Suprapubic skin (tissue), 4 donors: ENCODE measurements around the gene NEK10. TPM values are rescaled to one million over a fixed set of nuclear protein-coding genes. Genes with fewer than 3 reads are reported as not detected.

Experiments used
- DNase-seq, 2 donors: peaks; one replicate each; pipeline ENCODE4 v3.0.0-alpha.2; 2019; ENCODE audit warnings: low spot score in 2 of 2
- H3K27ac ChIP-seq: fragments of 200-600 bp; sonication (generic); one replicate; pipeline ENCODE4 v1.5.1; 2019
- H3K27me3 ChIP-seq: fragments of 200-600 bp; sonication (generic); one replicate; pipeline ENCODE4 v1.5.1; 2019
- H3K36me3 ChIP-seq: fragments of 200-600 bp; sonication (generic); one replicate; pipeline ENCODE4 v1.5.1; 2019
- H3K4me1 ChIP-seq: fragments of 200-600 bp; sonication (generic); one replicate; pipeline ENCODE4 v1.5.1; 2019
- H3K4me3 ChIP-seq: fragments of 200-600 bp; sonication (generic); one replicate; pipeline ENCODE4 v1.5.1; 2019; ENCODE audit warnings: mild to moderate bottlenecking
- H3K9me3 ChIP-seq: fragments of 200-600 bp; sonication (generic); one replicate; pipeline ENCODE4 v1.5.1; 2019
- EP300 ChIP-seq: sonication (generic); formaldehyde crosslinking; IDR thresholded peaks from one replicate; pipeline ENCODE4 v1.6.1; 2017; ENCODE audit warnings: antibody characterized with exemption
- POLR2A ChIP-seq, 2 donors: fragments of 450-650 bp; IDR thresholded peaks; one replicate each; pipeline ENCODE4 v1.6.1; 2017; ENCODE audit warnings: antibody characterized with exemption in 2 of 2, mild to moderate bottlenecking in 2 of 2, moderate library complexity in 2 of 2
- POLR2AphosphoS5 ChIP-seq, 3 donors: sonication (generic); formaldehyde crosslinking; IDR thresholded peaks; one replicate each; pipeline ENCODE4 v1.6.1; 2017; ENCODE audit warnings: antibody characterized with exemption in 3 of 3
- WGBS: methylation state at CpG from one replicate; pipeline ENCODE4 v1.1.5; 2018; 5-methylcytosine and 5-hydroxymethylcytosine counted together
- total RNA-seq, 4 donors: library from RNA; depleted of rRNA; stranded (reverse); fragments of >200 nt; gene quantifications; one replicate each; pipeline ENCODE4 v1.1.0, GENCODE V29; 2016
- TF ChIP-seq, protein P1 (sequence below), 2 donors: fragments of 200-600 bp in 1 of 2; fragments of 450-650 bp in 1 of 2; sonication (generic) in 1 of 2; IDR thresholded peaks; one replicate each; pipeline ENCODE4 v1.5.1; 2016 to 2019; ENCODE audit warnings: antibody characterized with exemption in 2 of 2, mild to moderate bottlenecking in 1 of 2, moderate library complexity in 1 of 2

NEK10 gene
- total RNA-seq, 4 donors from 2014 or later = 2.4 to 3.4 (median 3.0) TPM; not detected in 1

DNA sequence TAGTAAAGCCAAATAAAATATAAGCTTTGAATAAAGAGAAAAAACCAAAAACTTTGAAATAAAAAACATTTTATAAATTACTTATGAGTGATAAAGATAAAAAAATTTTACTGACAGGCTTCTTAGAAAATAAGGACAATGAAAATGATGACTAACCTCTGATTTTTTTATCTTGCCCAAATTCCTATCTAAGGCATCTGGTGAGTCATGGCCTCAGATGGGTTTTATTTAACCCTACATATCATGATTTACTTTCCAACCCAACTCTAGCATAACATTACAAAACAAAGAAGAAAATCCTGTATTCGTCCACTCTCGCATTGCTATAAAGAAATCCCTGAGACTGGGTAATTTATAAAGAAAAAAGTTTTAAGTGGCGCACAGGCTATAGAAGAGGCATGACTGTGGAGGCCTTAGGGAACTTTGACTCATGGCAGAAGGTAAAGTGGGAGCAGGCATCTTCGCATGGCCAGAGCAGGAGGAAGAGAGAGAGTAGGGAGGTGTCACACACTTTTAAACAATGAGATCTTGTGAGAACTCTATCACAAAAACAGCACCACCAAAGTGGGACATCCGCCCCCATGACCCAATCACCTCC lies 152.1 kb downstream of the NEK10 start:
- WGBS = 90% methylated on average over 5 of the region's 5 CpGs
- Histone ChIP-seq H3K27me3 (no peaks in the 10 kb centered on the region), H3K4me3 (no peak overlapping the region), H3K27ac (no peak overlapping the region), H3K9me3 (no peaks in the 10 kb centered on the region), H3K4me1 (no peaks in the 10 kb centered on the region), H3K36me3 (no peaks in the 10 kb centered on the region)
- no peak for DNase-seq
- TF ChIP-seq POLR2AphosphoS5 (IDR thresholded peaks at IDR 0.05) (no peak), POLR2A (IDR thresholded peaks at IDR 0.05) (no peak)

DNA sequence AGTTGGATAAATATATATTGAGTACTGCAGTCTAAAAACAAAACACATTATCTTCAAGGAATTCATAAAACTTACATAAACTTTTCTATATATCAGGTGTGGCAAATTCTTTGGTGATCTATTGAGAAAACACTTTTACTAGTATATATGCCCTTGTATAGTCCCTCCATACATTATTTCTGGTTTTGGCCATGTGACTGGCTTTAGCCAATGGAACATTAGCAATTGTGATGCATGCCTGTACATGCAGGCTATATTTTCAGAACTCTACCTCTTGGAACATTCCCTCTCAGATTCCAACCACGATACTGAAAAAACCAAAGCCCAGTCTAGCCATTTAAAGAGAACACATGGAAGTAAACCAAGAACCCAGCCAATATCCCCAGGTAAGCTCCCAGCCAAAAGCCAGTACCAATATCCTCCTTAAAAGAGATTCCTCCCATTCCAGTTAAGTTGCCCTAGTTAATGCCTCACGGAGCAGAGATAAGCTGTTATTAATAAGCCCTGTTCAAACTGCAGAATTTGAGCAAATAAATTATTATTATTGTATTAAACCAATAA lies 152.8 kb downstream of the NEK10 start:
- no peak for TF ChIP-seq POLR2AphosphoS5 (IDR thresholded peaks at IDR 0.05)
- no peak for TF ChIP-seq POLR2A (IDR thresholded peaks at IDR 0.05)
- TF ChIP-seq, protein P1, sequence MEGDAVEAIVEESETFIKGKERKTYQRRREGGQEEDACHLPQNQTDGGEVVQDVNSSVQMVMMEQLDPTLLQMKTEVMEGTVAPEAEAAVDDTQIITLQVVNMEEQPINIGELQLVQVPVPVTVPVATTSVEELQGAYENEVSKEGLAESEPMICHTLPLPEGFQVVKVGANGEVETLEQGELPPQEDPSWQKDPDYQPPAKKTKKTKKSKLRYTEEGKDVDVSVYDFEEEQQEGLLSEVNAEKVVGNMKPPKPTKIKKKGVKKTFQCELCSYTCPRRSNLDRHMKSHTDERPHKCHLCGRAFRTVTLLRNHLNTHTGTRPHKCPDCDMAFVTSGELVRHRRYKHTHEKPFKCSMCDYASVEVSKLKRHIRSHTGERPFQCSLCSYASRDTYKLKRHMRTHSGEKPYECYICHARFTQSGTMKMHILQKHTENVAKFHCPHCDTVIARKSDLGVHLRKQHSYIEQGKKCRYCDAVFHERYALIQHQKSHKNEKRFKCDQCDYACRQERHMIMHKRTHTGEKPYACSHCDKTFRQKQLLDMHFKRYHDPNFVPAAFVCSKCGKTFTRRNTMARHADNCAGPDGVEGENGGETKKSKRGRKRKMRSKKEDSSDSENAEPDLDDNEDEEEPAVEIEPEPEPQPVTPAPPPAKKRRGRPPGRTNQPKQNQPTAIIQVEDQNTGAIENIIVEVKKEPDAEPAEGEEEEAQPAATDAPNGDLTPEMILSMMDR (IDR thresholded peaks at IDR 0.05) = no peak
- TF ChIP-seq EP300 = no peak
- no peak for DNase-seq
- Histone ChIP-seq H3K4me1 (no peaks in the 10 kb centered on the region), H3K27me3 (no peaks in the 10 kb centered on the region), H3K9me3 (no peaks in the 10 kb centered on the region), H3K27ac (no peak overlapping the region), H3K36me3 (no peaks in the 10 kb centered on the region), H3K4me3 (no peak overlapping the region)
- 63% methylated on average over 2 of the region's 2 CpGs for WGBS

DNA sequence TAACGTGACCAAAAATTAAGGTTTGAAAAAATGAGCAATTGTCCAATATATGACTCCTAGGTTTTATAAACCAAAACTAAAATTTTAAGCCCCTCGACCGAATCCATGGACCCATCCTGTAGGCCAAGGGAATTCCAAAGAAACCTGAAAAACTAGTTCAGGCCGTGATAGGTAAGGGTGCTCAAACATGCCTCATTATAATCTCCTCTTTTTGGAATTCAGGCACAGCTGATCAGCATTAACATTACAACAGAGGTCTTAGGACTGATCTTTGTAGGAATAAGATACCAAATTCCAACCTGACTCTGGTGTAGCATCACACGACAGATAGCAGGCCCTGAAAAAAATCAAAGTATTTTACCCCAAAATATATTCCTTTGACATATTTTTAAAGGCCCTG lies 155.7 kb downstream of the NEK10 start:
- DNase-seq = no peak
- 58% methylated on average over 5 of the region's 5 CpGs for WGBS
- TF ChIP-seq POLR2A (IDR thresholded peaks at IDR 0.05) = no peak
- TF ChIP-seq, protein P1 (IDR thresholded peaks at IDR 0.05) = no peak
- TF ChIP-seq POLR2AphosphoS5 (IDR thresholded peaks at IDR 0.05) = no peak
- TF ChIP-seq EP300 = no peak
- no peak overlapping the region for H3K4me3 ChIP-seq
- no peaks in the 10 kb centered on the region for H3K9me3 ChIP-seq
- no peak overlapping the region for H3K27ac ChIP-seq
- no peaks in the 10 kb centered on the region for H3K4me1 ChIP-seq
- H3K36me3 ChIP-seq = no peaks in the 10 kb centered on the region
- H3K27me3 ChIP-seq = no peaks in the 10 kb centered on the region

DNA sequence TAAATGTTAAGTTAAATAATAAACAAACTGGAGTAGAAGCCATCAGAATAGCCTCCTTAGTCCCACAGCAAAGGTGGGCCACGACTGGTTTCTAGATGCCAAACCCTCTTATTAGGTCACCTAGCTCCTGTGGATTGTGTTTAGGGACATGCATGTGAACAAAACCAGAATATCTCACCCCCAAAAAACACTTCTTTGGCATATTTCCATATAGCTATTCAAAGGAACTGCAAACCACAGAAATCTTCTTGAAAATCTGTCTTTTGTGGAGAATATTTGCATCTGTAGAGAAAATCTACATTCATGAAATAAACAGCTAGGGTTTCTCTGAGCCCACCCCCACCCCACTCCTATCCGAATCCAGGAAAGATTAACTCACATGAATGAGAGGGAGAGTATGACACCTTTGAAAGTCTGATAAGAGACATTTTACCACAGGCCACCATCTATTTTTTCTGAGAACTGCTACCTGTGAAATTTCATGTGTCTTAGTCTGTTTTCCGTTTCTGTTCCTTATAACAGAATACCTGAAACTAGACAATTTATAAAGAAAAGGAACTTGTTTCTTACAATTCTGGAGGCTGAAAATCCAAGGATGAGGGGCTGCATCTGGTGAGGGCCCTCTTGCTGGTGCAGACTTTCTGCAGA lies 159.4 kb downstream of the NEK10 start:
- no peak for DNase-seq
- 62% methylated on average over 3 of the region's 3 CpGs for WGBS
- Histone ChIP-seq H3K27ac (no peak overlapping the region), H3K36me3 (no peaks in the 10 kb centered on the region), H3K9me3 (no peaks in the 10 kb centered on the region), H3K4me1 (no peaks in the 10 kb centered on the region), H3K4me3 (no peak overlapping the region), H3K27me3 (no peaks in the 10 kb centered on the region)
- no peak for TF ChIP-seq POLR2AphosphoS5 (IDR thresholded peaks at IDR 0.05)
- no peak for TF ChIP-seq EP300
- TF ChIP-seq, protein P1 (IDR thresholded peaks at IDR 0.05) = no peak
- TF ChIP-seq POLR2A (IDR thresholded peaks at IDR 0.05) = no peak

DNA sequence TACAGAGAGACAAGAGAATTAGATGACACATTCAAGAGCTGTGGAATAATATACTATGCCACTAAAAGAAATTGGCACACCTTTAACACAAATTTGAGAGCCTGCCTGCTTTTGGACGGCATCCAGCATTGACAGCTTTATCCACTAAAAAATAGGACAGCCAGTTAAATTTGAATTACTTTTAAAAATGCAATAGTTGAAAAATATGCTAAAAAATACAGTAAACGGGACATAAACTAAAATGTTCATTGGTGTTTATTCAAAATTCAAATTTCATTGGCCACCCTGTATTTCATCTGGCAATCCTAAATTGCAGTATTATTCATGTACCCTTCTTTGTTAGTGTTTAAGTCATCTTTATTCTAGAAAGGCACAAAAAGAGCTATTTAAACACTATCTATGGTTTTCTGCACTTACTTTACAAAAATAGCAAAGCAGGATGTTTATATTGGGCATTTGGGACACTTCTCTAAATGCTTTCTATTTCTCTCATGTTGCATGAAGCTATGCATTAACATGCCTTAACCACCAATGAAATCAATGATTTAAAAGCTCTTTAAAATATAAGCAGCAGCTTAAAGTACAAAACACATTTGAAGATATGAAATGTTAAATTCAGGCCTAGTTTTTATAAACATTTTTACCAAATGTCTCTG lies 160.1 kb downstream of the NEK10 start:
- TF ChIP-seq POLR2A (IDR thresholded peaks at IDR 0.05) = no peak
- no peak for TF ChIP-seq EP300
- TF ChIP-seq POLR2AphosphoS5 (IDR thresholded peaks at IDR 0.05) = no peak
- TF ChIP-seq, protein P1 (IDR thresholded peaks at IDR 0.05) = no peak
- Histone ChIP-seq H3K4me3 (no peak overlapping the region), H3K36me3 (no peaks in the 10 kb centered on the region), H3K4me1 (no peaks in the 10 kb centered on the region), H3K9me3 (no peaks in the 10 kb centered on the region), H3K27ac (no peak overlapping the region), H3K27me3 (no peaks in the 10 kb centered on the region)
- DNase-seq = no peak
- 38% methylated on average over 2 of the region's 2 CpGs for WGBS
